Osteocyte (in vitro differentiated cells): ENCODE results near the gene SLC22A23. TPM values are rescaled to one million over a fixed set of nuclear protein-coding genes. Genes with fewer than 3 reads are reported as not detected.

Source experiments
- DNase-seq: peaks from one replicate; pipeline ENCODE4 v3.0.0; 2021; ENCODE audit warnings: mixed read lengths; ENCODE audit not compliant: unreplicated experiment; ENCODE audit errors: extremely low spot score
- H3K27ac Mint-ChIP-seq: one replicate; pipeline ENCODE4 v1.8.0; 2021; ENCODE audit warnings: mild to moderate bottlenecking, mixed read lengths; ENCODE audit not compliant: unreplicated experiment
- H3K27me3 Mint-ChIP-seq: one replicate; pipeline ENCODE4 v1.8.0; 2021; ENCODE audit warnings: mixed read lengths; ENCODE audit not compliant: unreplicated experiment
- H3K36me3 Mint-ChIP-seq: one replicate; pipeline ENCODE4 v1.8.0; 2021; ENCODE audit warnings: mixed read lengths; ENCODE audit not compliant: unreplicated experiment
- H3K4me1 Mint-ChIP-seq: one replicate; pipeline ENCODE4 v1.8.0; 2021; ENCODE audit warnings: mixed read lengths; ENCODE audit not compliant: unreplicated experiment
- H3K4me3 Mint-ChIP-seq: one replicate; pipeline ENCODE4 v1.8.0; 2021; ENCODE audit warnings: mild to moderate bottlenecking, moderate library complexity, mixed read lengths; ENCODE audit not compliant: unreplicated experiment
- H3K9me3 Mint-ChIP-seq: one replicate; pipeline ENCODE4 v1.8.0; 2021; ENCODE audit warnings: mixed read lengths; ENCODE audit not compliant: unreplicated experiment
- CTCF ChIP-seq: fragments of 200-600 bp; sonication (generic); IDR thresholded peaks from 2 replicates; pipeline ENCODE4 v1.5.0; 2021; ENCODE audit warnings: antibody characterized with exemption, mild to moderate bottlenecking, moderate library complexity
- long read RNA-seq: library from polyadenylated mRNA; unstranded; transcript quantifications from one replicate; pipeline ENCODE4 v2.0.0, GENCODE V29; 2021
- total RNA-seq: library from RNA; stranded (reverse); gene quantifications from 2 replicates; pipeline ENCODE4 v1.2.1, GENCODE V29; 2021

The SLC22A23 gene
- total RNA-seq: 10.2 and 10.4 TPM in 2 replicates
- long read RNA-seq, full-length matches to known transcripts: 1 of 7 reads
- long read RNA-seq, partial matches to known transcripts: 0 of 7 reads
- long read RNA-seq, other reads (novel, unspliced or antisense): 6 of 7 reads

- peak; percentile 82 for TF ChIP-seq CTCF
- Mint-ChIP-seq H3K36me3 (no peaks in the 10 kb centered on the region), H3K4me1 (peaks cover 8% of the 10 kb centered on the region), H3K27ac (peak within 1 kb of the TSS; percentile 60), H3K9me3 (no peaks in the 10 kb centered on the region), H3K4me3 (peak within 1 kb of the TSS; percentile 79), H3K27me3 (no peaks in the 10 kb centered on the region)
- DNase-seq: peak; percentile 90
Measured at GRCh38 chr6:3456898-3457709, at the start of gene SLC22A23. Gene SLC22A23 (minus strand): TSS chr6:3457050. CDS start chr6:3456559, 491 bp downstream.

GRCh38 chr6:3506200-3506599 is 49.4 kb upstream of the SLC22A23 start:
- Mint-ChIP-seq H3K4me1 (peaks cover 10% of the 10 kb centered on the region), H3K9me3 (no peaks in the 10 kb centered on the region), H3K4me3 (no peak overlapping the region), H3K36me3 (no peaks in the 10 kb centered on the region), H3K27ac (no peak overlapping the region), H3K27me3 (no peaks in the 10 kb centered on the region)
- no peak for TF ChIP-seq CTCF
- no peak for DNase-seq

DNA sequence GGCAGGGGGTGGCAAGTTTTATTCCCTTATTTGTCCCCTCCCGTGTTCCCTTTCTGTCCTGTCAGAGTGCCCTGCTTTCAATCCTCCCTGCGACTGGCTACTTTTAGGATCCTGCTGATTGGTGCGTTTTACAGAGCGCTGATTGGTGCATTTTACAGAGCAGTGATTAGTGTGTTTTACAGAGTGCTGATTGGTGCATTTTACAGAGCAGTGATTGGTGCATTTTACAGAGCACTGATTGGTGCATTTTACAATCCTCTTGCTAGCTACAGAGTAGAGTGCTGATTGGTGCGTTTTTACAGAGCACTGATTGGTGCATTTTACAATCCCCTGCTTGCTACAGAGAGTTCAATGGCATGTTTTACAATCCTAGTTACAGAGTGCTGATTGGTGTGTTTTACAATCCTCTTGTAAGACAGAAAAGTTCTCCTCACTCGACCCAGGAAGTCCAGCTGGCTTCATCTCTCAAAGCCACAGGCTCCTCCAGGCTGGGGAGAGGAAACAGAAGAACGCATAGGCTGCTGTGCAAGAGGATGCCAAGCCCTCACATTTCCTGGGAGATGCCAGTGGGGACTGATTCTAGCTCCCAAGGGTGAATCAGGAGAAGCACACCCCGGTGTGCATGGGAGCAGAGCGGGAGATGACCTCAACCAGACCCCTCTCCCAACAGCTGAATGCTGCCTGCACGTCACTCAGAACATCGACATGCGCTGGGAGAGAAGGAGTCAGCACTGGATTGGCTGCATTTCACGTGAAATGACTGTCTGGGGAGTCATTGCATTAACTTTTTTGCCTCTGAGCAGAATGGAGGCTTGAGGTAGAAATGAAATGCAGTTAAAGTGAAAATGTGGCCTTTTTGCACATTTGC is 48.3 kb upstream of the SLC22A23 start:
- TF ChIP-seq CTCF: no peak
- Mint-ChIP-seq H3K4me1 (peaks cover 19% of the 10 kb centered on the region), H3K36me3 (no peaks in the 10 kb centered on the region), H3K27ac (no peak overlapping the region), H3K9me3 (no peaks in the 10 kb centered on the region), H3K4me3 (no peak overlapping the region), H3K27me3 (no peaks in the 10 kb centered on the region)
- DNase-seq: no peak

- Mint-ChIP-seq H3K4me1 (peaks cover 26% of the 10 kb centered on the region), H3K4me3 (no peak overlapping the region), H3K27ac (no peak overlapping the region), H3K36me3 (no peaks in the 10 kb centered on the region), H3K9me3 (no peaks in the 10 kb centered on the region), H3K27me3 (no peaks in the 10 kb centered on the region)
- no peak for TF ChIP-seq CTCF
- DNase-seq: no peak
Measured at GRCh38 chr6:3504354-3504753, 47.5 kb upstream of the SLC22A23 start.
